Renal cortex interstitium (tissue), 11 donors: ENCODE data around the gene LHX5. TPM values are rescaled to one million over a fixed set of nuclear protein-coding genes. Genes with fewer than 3 reads are reported as not detected.

Experiments used
- DNase-seq, 11 donors: peaks; one replicate each; pipeline ENCODE4 v3.0.0-alpha.2; 2013; ENCODE audit warnings: low read depth in 9 of 11, low spot score in 4 of 11; ENCODE audit errors: extremely low read depth in 1 of 11
- polyA plus RNA-seq, 3 donors: library from polyadenylated mRNA; unstranded; fragments of 120-200 nt; gene quantifications; one replicate each; pipeline ENCODE4 v1.2.1, GENCODE V29; 2013; ENCODE audit not compliant: insufficient read length in 3 of 3

LHX5 gene
- polyA plus RNA-seq, 3 donors, result not detected

DNA sequence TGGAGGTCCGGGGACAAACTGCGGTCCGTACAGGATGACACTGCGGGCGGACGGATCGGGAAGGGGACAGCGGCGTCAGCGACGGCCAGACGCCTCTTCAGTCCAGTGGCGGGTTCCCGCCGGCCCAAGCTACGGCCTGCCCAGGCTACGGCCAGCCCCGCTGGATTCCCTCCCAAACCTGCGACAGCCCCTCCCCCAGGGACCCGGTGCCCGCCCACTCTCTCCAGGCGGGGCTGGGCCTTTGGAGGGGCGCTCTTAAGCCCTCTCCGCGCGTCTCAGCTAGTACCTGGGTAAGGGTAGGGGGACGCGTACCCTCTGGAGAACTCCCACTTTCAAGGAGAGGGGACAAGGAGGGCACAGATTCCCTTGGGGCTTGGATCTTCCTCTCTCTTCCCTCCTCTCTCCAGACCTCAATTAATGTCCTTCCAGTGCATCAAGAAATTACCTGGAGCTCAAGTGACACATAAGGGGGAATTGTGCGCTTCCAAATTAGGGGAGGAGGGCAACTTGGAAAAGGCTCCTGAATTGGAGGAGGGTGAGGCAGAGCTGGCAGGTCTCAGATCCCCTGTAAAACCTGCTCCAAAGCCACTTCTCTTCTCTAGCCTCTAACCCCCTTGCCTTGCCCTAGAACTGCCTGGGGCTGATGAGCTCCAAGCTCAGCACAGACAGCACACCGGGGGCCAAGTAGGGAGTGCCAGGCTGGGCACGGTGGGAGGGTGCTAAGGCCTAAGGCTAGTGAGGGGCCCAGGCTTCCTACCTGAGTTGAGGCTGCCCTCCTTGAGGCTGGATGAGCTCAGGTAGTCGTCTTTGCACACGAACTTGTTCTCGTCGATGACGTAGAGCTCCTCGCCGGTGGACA, 3.1 kb downstream of the LHX5 start:
- no peak for DNase-seq

DNA sequence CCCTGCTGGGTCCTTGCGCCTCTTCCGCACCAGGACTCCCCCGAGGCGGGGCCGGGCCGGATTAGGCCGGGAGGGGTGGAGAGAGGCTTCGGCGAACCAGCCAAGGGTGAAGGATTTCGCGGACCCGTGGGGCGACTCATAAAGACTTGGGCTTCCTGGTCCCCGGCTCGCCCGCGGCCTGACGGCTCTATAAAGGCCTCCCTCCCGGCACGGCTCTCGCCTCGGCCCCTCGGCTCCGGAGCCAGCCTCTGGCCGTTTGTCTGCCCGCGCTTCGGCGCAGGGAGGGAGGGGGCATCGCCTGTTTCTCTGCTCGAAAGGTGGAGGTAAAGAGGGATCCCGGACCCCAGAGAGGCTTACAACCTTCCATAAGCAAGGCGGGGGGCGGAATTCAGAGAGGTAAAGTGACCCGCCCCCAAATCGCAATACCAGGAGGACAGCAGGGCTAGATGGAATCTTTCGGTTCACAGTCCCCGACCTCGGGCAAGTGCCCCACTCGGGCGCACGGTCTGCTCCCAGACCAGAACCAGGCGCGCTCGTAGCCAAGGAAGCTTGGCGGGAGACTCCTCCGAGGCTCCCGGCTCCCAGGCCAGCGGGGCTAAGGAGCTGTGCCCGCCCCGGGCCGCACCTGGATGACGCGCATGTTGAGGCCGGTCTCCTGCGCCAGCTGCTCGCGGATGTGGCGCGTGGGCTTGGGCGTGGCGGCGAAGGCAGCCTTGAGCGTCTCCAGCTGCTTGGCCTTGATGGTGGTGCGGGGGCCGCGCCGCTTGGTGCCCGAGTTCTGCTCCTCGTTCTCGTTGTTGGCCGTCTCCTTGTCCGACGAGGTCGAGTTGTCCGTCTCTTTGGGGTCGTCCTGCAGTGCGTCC, 3.9 kb downstream of the LHX5 start:
- no peak for DNase-seq

DNA sequence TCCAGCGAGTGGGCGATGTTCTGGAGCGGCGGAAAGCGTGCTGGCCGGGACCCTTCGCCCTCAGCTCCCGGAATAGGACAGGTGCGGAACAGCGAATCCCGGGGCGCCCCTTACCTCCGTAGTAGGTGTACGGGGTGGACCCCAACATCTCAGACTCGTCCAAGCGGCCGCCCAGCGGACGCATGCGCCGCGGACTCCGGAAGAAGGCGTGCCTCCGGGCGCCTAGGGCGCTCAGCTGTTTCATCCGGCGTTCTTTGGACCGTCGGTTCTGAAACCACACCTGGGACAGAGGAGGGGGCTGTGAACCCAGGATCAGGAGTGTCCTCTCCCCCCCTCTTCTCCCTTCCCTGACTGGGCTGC, 4.5 kb downstream of the LHX5 start:
- no peak for DNase-seq

DNA sequence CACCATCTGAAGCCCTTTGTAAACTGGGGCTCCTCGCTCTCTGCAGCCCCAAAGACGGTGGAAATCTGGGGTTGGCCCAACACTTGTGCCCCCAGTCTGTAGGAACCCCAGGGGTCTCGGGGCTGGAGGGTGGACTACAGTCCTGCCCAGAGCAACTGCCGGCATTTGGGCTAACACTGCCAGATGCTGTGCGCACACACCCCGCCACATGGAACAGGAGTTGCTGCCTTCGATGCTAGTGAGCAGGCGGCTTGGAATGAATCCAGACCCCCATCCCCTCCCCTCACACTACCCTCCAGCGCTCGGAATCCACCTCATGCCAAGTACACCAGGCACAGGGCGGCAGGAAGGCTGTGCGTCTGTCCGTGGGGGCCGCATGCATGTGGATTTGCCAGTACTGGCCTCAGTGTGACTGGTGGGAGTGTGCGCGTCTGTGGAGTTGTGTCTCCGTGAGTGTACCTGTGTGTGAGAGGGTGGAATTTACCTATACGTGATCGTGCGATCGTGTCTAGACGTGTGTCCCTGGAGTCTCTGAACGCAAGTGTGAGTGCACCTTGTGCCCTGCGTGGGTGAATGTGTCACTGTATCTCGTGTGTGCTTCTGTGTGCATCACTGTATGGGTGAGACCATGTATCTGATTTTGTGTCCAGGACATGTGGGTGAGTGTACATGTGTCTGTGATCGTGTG, 5.1 kb downstream of the LHX5 start:
- no peak for DNase-seq

DNA sequence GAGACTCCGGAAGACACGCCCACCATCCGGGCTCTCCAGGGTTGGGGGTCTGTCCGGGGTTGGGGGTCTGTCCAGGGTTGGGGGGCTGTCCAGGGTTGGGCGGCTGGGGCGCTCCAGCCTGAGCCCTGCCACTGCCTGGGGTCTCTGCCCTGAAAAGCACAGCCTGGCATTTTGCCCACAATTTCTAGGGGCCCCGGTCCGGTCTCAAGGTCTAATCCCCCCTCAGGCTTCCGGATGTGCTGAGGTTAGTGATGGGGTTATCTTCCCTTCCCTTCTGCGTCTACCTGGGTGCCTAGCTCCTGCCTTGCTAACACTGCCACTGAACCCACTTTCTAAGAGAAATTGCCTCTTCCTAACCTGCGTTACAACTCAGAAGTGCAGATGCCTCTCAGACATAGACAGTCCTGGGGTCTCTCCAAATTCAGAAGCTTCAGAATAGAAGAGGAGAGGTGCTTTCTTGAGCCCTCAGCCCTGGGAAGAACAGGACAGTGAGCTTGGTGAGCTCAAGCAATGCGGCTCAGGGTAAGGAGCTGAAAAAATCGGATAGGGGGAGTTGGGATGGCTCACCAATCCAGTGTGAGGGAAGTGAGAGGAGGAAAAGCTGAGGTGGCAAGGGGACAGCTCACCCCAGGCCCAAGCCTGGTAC, 5.7 kb downstream of the LHX5 start:
- DNase-seq, result no peak

DNA sequence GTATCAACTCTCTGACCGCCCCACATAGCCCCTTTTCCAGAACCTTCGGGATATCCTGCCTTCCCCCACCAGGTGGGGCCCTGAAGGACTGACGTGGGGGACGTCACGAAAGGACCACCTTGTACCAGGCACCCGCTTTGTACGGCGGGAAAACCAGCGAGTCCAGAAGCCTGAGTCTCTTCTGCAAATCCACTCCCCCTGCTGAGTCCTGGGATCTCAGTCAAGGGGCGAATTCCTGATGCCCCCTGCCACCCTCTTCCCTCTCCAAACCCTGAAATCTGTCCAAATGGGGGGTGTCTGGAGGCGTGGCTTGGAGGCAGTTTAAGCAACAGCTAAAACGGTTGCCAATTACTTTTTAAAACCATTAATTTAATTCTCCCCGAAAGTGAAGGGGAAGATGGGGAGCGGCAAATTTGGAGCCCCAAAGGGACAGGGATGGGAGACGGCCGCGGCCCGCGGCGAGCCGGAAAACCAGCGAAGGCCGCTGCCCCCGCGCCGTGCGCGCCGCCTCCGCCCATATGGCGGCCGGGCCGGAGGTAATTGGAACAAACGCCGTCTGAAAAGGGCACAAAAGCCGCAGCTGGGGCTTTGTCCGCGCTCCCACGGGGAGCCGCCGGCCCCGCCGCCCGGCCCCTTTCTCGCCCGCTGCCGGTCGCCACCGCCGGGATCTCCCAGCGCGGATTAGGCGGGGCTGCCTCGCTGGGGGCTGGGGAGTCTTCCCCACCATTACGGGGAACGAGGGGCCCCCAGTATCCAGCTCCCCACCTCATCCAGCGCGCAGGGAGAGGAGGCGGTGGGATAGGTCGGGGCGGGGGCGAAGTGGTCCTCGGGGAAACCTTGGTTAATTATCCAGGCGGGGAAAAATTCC, 6.6 kb downstream of the LHX5 start:
- no peak for DNase-seq

DNA sequence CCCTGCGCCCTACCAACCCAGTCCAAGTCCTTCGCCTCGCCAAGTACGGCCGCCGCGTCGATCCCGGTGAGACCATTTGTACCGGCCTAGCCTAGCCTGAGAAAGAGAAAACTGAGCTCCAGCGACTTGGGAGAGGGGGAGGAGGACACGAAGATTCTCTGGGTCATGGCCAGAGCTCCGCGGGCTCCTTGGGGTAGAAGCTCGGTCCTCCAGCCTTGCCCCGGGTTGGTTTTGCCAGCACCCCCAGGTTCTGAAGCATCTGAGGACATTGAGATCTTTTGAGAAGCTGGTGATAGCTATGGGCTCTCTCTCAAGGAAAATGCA, 7.3 kb downstream of the LHX5 start:
- DNase-seq, result no peak

DNA sequence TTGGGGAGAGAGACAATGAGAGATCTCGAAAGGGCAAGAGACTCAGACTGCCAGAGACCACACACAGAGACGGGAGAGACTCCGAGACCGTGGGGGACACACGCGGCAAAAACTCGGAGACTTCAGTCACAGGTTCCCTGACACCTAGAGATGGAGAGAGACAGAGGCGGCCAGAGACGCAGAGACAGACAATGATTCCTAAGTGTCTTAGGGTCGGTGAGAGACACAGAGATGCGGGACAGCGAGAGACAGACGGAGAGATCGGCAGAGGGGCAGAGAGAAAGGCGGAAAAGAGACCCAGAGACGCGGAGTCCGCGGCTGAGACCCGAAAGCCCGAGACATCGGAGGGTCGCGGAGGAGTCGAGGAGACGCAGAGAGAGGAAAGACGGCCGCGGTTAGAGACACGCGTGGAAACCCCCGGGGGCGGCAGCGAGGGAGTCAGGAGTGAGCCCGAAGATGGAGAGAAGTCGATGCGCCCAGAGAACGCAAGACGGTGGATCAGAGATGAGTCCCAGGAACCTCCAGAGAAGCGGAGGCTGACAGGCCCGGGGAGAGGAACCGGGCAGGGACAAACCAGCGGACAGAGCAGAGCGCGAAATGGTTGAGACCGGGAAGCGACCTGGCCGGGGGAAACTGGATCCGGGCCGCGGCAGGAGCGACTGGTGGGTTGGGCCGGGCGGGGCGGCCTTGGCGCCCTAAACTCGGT, 7.8 kb downstream of the LHX5 start:
- DNase-seq, result no peak

DNA sequence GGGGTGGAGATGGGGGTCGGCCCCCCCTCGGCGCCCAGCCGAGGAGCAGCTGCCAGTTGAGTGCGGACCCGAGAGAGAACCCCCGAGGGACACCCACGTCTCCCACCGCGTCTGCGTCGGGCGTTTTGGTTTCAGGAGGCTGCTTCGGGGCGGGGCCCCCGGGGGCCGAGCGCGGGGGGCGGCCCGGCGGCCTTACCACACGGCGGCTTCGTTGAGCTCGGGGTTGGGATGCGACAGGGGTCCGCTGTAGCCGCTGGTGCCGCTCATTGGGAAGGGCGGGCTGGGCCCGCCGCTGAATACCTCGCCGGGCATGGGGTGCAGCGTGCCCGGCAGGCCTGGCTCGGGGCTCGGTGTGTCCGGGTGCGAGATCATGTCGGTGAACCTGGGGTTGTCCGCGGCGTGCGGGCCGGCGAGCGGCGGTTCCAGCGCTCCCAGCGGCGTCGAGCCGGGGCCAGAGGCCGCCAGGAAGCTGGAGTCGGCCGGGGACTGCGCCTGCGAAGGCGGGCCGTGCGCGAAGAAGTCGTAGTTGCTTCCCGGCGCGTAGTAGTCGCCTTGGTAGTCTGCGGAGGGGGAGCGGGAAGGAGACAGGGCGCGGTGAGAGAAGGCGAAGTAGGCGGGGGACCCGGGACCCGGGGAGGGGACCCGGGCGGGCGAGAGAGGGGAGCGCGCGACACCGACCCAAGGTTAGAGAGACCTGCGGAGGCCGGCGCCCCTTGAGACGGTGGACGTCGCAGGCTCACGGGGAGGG, 8.5 kb downstream of the LHX5 start:
- no peak for DNase-seq

DNA sequence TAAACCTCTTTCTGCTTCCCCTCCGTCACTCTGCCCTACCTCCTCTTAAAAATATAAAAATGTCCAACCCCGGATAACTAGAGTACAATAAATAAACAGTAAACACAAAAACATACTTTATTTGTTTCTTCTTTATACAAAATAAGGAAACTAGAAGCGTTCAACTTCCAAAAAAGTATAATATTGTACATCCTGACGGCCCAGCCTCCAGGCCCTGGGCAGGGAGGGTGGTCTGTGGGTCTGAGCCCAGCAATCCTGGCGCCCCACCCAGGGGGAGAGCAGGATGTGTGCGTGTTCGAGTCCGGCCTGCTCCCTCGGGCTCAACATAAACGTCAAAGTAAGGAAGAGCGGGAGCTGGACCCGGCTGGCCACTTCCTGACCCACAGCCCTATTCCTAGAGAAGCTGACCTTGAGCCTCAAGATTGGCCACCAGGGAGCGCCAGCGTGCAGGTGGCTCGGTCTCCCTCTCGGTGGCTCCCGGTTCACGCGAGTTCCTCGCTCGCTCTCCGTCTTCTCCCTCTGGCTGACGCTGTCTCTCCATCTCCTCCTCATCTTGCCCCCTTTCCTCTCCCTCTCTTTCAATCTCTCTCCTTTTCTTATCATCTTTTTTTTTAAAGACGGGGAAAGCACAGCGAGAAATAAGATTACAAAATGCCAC, 9.4 kb downstream of the LHX5 start:
- peak in 10 of 11 donors; percentile 41 to 74 (median 68) for DNase-seq

DNA sequence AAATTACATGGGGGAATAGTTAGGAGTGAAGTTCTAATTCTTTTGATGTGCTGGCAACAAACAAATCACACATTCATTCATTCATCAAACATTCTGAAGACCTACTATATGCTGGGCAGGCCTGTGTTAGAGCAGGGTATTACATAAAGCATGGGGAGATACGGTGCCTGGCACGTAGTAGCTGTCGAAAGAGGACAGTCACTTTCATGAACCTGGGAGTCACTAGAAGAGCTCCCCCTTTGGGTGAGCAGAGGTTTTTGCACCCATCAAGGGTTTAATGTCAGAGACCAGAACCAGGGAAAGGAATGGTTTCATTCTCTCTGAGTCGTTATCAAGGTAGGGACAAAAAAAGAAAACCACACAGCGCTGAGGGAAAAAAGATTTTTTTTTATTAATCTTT, 10.0 kb downstream of the LHX5 start:
- no peak for DNase-seq

DNA sequence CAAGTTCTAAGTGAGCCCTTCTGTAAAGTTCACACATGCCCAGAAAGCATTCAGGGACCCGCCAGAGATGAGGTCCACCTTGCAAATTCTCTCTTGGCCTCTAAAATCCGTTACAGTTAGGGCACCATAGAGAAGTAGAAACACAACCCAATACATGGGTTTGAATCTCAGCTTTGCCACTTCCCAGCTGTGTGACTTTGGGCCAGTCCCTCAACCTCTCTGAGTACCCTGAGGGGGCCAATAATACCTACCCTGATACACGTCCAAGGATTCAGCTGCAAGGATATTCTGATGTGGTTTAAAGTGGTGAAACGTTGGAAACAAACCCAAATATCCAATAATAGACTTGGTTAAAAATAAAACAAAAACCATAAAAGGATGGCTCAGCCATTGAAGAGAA, 11.7 kb downstream of the LHX5 start:
- no peak for DNase-seq

DNA sequence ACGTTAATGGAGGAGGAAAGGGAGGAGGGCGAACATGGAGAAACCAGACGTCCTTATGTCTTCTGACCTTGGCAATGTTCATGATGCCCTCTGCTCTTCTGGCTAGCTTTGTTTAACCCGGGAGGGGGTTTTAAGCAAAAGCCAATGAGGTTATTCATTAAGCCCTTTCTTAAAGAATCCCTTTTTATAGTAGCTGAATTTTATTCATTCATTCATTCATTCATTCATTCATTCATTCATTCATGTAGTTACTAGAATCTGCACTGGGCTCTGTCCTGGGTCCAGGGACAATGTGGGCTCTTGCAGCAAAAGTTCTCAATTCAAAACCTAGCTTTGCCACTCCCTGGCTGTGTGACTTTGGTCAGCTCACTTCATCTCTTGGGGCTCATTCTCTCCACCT, 14.0 kb downstream of the LHX5 start:
- DNase-seq, result no peak

DNA sequence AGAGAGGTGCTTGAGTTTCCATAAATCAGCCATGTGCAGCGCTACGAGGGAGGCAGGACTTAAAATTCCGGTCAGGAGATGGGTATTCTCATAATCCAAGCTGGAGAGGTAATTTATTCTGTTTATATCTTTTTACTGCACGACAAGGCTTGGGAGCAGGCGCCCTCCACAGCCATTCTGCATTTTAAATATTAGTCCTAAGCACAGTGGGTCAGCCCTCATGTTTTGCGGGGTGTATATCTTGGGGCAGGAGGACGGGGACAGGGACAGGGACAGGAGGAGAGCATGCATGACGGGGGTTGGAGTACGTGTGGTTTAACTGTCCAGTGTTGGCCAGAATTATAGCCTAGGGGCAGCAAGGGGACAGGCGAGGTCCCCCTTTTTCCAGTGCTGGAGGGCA, 14.5 kb downstream of the LHX5 start:
- no peak for DNase-seq

DNA sequence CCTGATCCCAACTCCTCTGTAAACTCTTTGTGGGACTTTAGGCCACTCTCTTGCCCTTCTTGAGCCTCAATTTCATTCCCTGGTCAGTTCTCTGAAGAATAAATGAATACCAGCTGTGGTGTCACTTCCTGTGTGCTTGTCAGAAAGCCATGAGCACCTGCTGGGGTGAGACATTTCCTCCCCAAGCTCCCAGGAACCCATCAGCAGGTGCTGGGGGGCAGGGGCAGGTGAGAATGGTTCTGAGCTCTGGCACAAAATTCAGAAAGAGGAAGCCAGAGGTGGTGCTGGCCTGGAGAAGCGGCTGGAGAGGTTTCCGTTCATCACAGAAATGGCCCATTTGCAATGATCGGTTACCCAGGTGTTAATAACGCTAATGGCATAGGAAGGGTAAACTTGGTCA, 14.9 kb downstream of the LHX5 start:
- no peak for DNase-seq

DNA sequence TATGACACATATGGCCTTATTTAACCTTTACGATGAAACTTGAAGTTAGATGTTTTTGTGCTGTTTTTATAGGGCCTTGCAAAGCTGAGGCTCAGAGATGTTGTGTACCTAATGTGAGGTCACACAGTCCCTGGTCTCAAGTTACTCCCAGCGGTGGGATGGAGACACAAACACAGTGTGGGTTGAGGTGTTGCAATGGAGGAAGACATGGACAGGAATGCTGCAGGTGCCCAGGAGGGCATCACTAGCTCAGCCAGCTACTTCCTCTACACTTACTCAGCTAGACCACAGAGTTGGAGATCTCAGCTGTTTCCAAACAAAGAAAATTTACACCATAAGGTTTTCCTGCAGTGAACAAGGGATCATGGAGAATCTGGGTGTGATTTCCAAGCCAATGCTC, 15.5 kb downstream of the LHX5 start:
- DNase-seq, result no peak

DNA sequence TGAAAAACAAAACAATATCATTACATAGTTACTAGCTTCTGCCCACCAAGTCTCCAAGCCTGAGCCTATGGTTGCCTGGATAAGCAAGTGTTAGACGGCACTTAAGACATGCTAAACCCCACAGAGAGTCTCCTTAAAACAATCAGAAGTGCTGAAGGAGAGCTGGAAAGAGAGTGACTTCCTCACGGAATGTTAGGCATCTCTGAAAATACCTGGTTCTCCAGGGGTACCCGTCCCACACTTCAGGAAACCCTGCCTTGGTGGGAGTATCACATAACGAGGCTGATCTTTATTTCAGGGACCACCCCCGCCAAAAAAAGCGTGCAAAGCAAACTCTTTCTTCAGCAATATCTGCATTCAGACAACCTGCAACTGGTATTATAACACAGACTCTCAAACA, 18.3 kb downstream of the LHX5 start:
- DNase-seq, result no peak
